ENCODE results near the gene GSTA4.
"Not testable (repeated sequence)": the region's sequence is repeated elsewhere in the genome, so short reads cannot be mapped to it uniquely, and the experiment has no call there.

The GSTA4 gene

GRCh38 chr6:53011979-53012378 is 16.9 kb upstream of the GSTA4 start:
- DNase-seq, result no peak

- DNase-seq, result no peak
These were observed 15.4 kb upstream of the GSTA4 start for GRCh38 chr6:53010504-53010903.

GRCh38 chr6:53009511-53009910 is 14.4 kb upstream of the GSTA4 start:
- DNase-seq, result no peak

- DNase-seq, result no peak
These were observed 14.0 kb upstream of the GSTA4 start for GRCh38 chr6:53009056-53009455.

GRCh38 chr6:53008192-53008687 is 13.2 kb upstream of the GSTA4 start:
- not testable (repeated sequence) for DNase-seq

GRCh38 chr6:53005663-53006250 is 10.7 kb upstream of the GSTA4 start:
- no peak for DNase-seq

- DNase-seq, result no peak
These were observed 4.4 kb upstream of the GSTA4 start for GRCh38 chr6:52999456-52999855.

GRCh38 chr6:52998603-52999002 is 3.5 kb upstream of the GSTA4 start:
- DNase-seq, result no peak

- peak; percentile 89 for DNase-seq
These were observed 995 bp upstream of the GSTA4 start for GRCh38 chr6:52995913-52996645.

- DNase-seq, result no peak
These were observed 320 bp downstream of the GSTA4 start for GRCh38 chr6:52994839-52995088.

GRCh38 chr6:52994031-52994838 is 849 bp downstream of the GSTA4 start:
- peak; percentile 55 for DNase-seq

GRCh38 chr6:52992980-52993920 is 1.8 kb downstream of the GSTA4 start:
- peak; percentile 53 for DNase-seq

GRCh38 chr6:52990342-52990741 is 4.7 kb downstream of the GSTA4 start:
- no peak for DNase-seq

GRCh38 chr6:52985228-52985627 is 9.9 kb downstream of the GSTA4 start:
- no peak for DNase-seq

- no peak for DNase-seq
These were observed 10.8 kb downstream of the GSTA4 start for GRCh38 chr6:52984247-52984646.

GRCh38 chr6:52983159-52983848 is 11.8 kb downstream of the GSTA4 start:
- no peak for DNase-seq

- DNase-seq, result no peak
These were observed 12.4 kb downstream of the GSTA4 start for GRCh38 chr6:52982680-52983079.

- no peak for DNase-seq
These were observed 13.7 kb downstream of the GSTA4 start for GRCh38 chr6:52981222-52981900.

- no peak for DNase-seq
These were observed 18.5 kb downstream of the GSTA4 start for GRCh38 chr6:52976591-52977035.

GRCh38 chr6:52976149-52976548 is 18.9 kb downstream of the GSTA4 start:
- no peak for DNase-seq

- DNase-seq, result peak; percentile 59
These were observed 19.5 kb downstream of the GSTA4 start for GRCh38 chr6:52975580-52975979.

Data from fibroblast of skin of scalp (primary cell).